ENCODE measurements around the gene TUFT1. TPM values are rescaled to one million over a fixed set of nuclear protein-coding genes. Genes with fewer than 3 reads are reported as not detected.

The TUFT1 gene
- total and polyA plus RNA-seq, 9 of the 15 experiments (the other 6 are each of a cell fraction or from before 2014, with no cell fraction given), result 0.54 to 2.0 (median 1.7) TPM

DNA sequence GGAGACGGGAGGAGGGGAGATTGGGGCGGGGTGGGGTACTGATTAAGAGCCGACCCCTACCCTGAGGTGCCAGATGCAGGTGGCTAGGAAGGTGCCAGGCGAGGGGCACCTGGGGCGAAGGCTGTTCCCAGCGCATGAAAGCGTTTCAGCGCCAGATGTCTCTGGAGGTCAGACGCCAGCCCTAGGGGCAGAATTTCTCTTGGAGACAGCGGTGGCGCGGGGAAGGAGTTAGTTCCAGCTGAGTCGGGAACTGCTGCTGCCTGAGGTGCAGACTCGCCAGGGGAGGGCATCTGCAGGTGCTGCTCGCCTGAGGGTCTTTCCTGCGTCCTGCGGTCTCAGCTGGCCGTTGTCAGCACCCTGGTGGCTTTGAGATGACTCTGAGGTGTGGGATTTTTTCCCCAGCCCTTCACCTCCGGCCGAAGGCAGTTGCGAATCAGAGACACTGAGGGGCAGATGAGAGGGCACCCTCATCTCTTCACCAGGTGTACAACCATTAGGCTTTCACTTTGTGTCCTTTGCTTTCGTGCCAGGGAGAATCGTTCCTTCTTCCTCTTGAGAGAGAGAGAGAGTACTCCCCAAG lies 28.4 kb upstream of the TUFT1 start:
- no TSS peak for BruUV-seq (replicated peaks)
- H2AFZ ChIP-seq (ENCODE audit: low read depth, low read length), result peak overlapping the region; percentile 76; the same call in 1 of the 2 replicates

More for the DNA sequence above, 28.4 kb upstream of the TUFT1 start:
- Histone ChIP-seq H3K4me2 (ENCODE audit: insufficient read depth, low read length) (peak overlapping the region; percentile 43), H3K27me3 (ENCODE audit: control insufficient read depth in 2 of 2, insufficient read depth in 2 of 2, low read length in 2 of 2) (peaks cover 5 to 32% of the 10 kb centered on the region in 2 experiments; a peak in 3 of 5 replicates), H3K79me2 (ENCODE audit: control insufficient read depth, insufficient read depth, low read length) (no peaks in the 10 kb centered on the region), H3K4me3 (peak overlapping the region; percentile 53), H3K27ac (ENCODE audit: extremely low read depth, low read depth, low read length) (no peak overlapping the region), H4K20me1 (replicated peaks; ENCODE audit: control insufficient read depth, insufficient read depth, low read length) (no peaks in the 10 kb centered on the region; the same call in 1 of the 2 replicates), H3K9me1 (ENCODE audit: control insufficient read depth, insufficient read depth, low read length) (no peaks in the 10 kb centered on the region), H3K9me3 (replicated peaks; ENCODE audit: control insufficient read depth, insufficient read depth, low read depth, low read length) (no peaks in the 10 kb centered on the region), H3K9ac (ENCODE audit: insufficient read depth in 1 of 2, low read depth in 2 of 2, low read length in 2 of 2) (peak overlapping the region in 1 of 2 experiments; percentile 89; a peak in 3 of 4 replicates), H3K4me1 (replicated peaks in 1 of 2; ENCODE audit: control insufficient read depth in 2 of 2, insufficient read depth in 2 of 2, low read length in 2 of 2) (peaks cover 8 to 19% of the 10 kb centered on the region in 2 experiments; a peak in 3 of 5 replicates), H3K36me3 (ENCODE audit: control insufficient read depth, insufficient read depth, low read length) (no peaks in the 10 kb centered on the region)
- WGBS (ENCODE audit: insufficient coverage, low coverage, missing lambda C conversion rate), result 26% methylated on average over 20 of the region's 23 CpGs
- peak in 1 of 4 experiments; percentile 27 for DNase-seq (ENCODE audit: extremely low read depth in 1 of 4, low spot score in 3 of 4)
- peak; percentile 44 for ATAC-seq
- POLR2A ChIA-PET, result interaction anchor here (0.6 to 1.1 kb wide), 4 partner anchors 12 to 32 kb away, joined by 3 to 5 read pairs (median 4); no protein-coding TSS in a partner anchor
- no peak for FAIRE-seq
- intact Hi-C loops (cut with micrococcal nuclease) (no loop called here), in situ Hi-C loops (cut with MboI) (no loop called here)
- no peak for TF ChIP-seq SLC30A9 (CRISPR knock-in tag; IDR thresholded peaks at IDR 0.05)
- TF ChIP-seq, protein P1, sequence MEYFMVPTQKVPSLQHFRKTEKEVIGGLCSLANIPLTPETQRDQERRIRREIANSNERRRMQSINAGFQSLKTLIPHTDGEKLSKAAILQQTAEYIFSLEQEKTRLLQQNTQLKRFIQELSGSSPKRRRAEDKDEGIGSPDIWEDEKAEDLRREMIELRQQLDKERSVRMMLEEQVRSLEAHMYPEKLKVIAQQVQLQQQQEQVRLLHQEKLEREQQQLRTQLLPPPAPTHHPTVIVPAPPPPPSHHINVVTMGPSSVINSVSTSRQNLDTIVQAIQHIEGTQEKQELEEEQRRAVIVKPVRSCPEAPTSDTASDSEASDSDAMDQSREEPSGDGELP (CRISPR knock-in tag; IDR thresholded peaks at IDR 0.05; ENCODE audit: borderline replicate concordance), result peak; percentile 56; the same call in 1 of the 2 replicates
- TF ChIP-seq ZC3H11A (IDR thresholded peaks at IDR 0.05; ENCODE audit: low read depth, low read length), result no peak
- TF ChIP-seq, protein P2, sequence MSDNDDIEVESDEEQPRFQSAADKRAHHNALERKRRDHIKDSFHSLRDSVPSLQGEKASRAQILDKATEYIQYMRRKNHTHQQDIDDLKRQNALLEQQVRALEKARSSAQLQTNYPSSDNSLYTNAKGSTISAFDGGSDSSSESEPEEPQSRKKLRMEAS (CRISPR knock-in tag; IDR thresholded peaks at IDR 0.05), result peak; percentile 2; the same call in 1 of the 2 replicates
- TF ChIP-seq NRF1 (conservative IDR thresholded peaks at IDR 0.05 in 1 of 2, IDR thresholded peaks at IDR 0.05 in 1 of 2), result peak in 1 of 2 experiments; percentile 22; a peak in 1 of 4 replicates
- peak; percentile 29 for TF ChIP-seq KDM5B (IDR thresholded peaks at IDR 0.05; ENCODE audit: insufficient replicate concordance, low read depth, low read length)
- TF ChIP-seq SP1 (CRISPR knock-in tag; IDR thresholded peaks at IDR 0.05), result no peak
- TF ChIP-seq, protein P3, sequence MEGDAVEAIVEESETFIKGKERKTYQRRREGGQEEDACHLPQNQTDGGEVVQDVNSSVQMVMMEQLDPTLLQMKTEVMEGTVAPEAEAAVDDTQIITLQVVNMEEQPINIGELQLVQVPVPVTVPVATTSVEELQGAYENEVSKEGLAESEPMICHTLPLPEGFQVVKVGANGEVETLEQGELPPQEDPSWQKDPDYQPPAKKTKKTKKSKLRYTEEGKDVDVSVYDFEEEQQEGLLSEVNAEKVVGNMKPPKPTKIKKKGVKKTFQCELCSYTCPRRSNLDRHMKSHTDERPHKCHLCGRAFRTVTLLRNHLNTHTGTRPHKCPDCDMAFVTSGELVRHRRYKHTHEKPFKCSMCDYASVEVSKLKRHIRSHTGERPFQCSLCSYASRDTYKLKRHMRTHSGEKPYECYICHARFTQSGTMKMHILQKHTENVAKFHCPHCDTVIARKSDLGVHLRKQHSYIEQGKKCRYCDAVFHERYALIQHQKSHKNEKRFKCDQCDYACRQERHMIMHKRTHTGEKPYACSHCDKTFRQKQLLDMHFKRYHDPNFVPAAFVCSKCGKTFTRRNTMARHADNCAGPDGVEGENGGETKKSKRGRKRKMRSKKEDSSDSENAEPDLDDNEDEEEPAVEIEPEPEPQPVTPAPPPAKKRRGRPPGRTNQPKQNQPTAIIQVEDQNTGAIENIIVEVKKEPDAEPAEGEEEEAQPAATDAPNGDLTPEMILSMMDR (IDR thresholded peaks at IDR 0.05 in 2 of 3, conservative IDR thresholded peaks at IDR 0.05 in 1 of 3; ENCODE audit: insufficient read depth in 2 of 3, low read depth in 1 of 3, low read length in 3 of 3), result 0 out of 6 replicates have a peak, but pooled peaks of 1 of the 3 experiments have one; percentile 12
- no peak for TF ChIP-seq MTA2 (IDR thresholded peaks at IDR 0.05; ENCODE audit: low read depth)
- no peak for TF ChIP-seq ZNF239 (CRISPR knock-in tag; IDR thresholded peaks at IDR 0.05)
- TF ChIP-seq, protein P4, sequence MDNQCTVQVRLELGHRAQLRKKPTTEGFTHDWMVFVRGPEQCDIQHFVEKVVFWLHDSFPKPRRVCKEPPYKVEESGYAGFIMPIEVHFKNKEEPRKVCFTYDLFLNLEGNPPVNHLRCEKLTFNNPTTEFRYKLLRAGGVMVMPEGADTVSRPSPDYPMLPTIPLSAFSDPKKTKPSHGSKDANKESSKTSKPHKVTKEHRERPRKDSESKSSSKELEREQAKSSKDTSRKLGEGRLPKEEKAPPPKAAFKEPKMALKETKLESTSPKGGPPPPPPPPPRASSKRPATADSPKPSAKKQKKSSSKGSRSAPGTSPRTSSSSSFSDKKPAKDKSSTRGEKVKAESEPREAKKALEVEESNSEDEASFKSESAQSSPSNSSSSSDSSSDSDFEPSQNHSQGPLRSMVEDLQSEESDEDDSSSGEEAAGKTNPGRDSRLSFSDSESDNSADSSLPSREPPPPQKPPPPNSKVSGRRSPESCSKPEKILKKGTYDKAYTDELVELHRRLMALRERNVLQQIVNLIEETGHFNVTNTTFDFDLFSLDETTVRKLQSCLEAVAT (IDR thresholded peaks at IDR 0.05), result no peak
- CTCF ChIA-PET (ENCODE audit: low intra/inter-chr PET ratio), result no interaction called here

All from K562 (cell line).